Brain microvascular endothelial cell (primary cell): ENCODE data around the gene GASK1A.

Source experiments
- DNase-seq: peaks from one replicate; pipeline ENCODE4 v3.0.0-alpha.2; 2020
- H3K27ac ChIP-seq: fragments of 250-450 bp; sonication (Bioruptor Pico); 2 replicates; pipeline ENCODE4 v1.5.1; 2020; ENCODE audit warnings: mild to moderate bottlenecking, moderate library complexity
- H3K27me3 ChIP-seq: fragments of 250-450 bp; sonication (Bioruptor Pico); replicated peaks from 2 replicates; pipeline ENCODE4 v1.5.1; 2020; ENCODE audit warnings: mild to moderate bottlenecking
- H3K36me3 ChIP-seq: fragments of 250-450 bp; sonication (Bioruptor Pico); replicated peaks from 2 replicates; pipeline ENCODE4 v1.5.1; 2020; ENCODE audit warnings: mild to moderate bottlenecking
- H3K4me3 ChIP-seq: 2 replicates; pipeline ENCODE4 v1.5.1; 2011; ENCODE audit warnings: low read depth, mild to moderate bottlenecking, control low read depth, low read length, moderate library complexity
- CTCF ChIP-seq: IDR thresholded peaks from 2 replicates; pipeline ENCODE4 v1.5.1; 2011; ENCODE audit warnings: low read depth, mild to moderate bottlenecking, moderate library complexity, low read length, control low read depth, inconsistent platforms; ENCODE audit errors: missing control alignments
- in situ Hi-C: cut with HindIII; loops from 2 replicates; pipeline ENCODE4 v1.10.0; 2017; ENCODE audit warnings: low sequenced_read_pairs, low pct_ligation_motif_present

Gene GASK1A

GRCh38 chr3:43023746-43024145, 44.6 kb downstream of the GASK1A start:
- H3K4me3 ChIP-seq: no peak overlapping the region
- TF ChIP-seq CTCF: no peak
- H3K27ac ChIP-seq: no peak overlapping the region
- DNase-seq: no peak
- no peaks in the 10 kb centered on the region for H3K27me3 ChIP-seq
- in situ Hi-C loops: no loop called here
- no peaks in the 10 kb centered on the region for H3K36me3 ChIP-seq

GRCh38 chr3:43024181-43024885, 45.2 kb downstream of the GASK1A start:
- in situ Hi-C loops: no loop called here
- no peak for DNase-seq
- no peaks in the 10 kb centered on the region for H3K27me3 ChIP-seq
- H3K27ac ChIP-seq: no peak overlapping the region
- H3K4me3 ChIP-seq: no peak overlapping the region
- no peaks in the 10 kb centered on the region for H3K36me3 ChIP-seq
- no peak for TF ChIP-seq CTCF

GRCh38 chr3:43025423-43025822, 46.3 kb downstream of the GASK1A start:
- no peak overlapping the region for H3K4me3 ChIP-seq
- in situ Hi-C loops: no loop called here
- no peak overlapping the region for H3K27ac ChIP-seq

DNA sequence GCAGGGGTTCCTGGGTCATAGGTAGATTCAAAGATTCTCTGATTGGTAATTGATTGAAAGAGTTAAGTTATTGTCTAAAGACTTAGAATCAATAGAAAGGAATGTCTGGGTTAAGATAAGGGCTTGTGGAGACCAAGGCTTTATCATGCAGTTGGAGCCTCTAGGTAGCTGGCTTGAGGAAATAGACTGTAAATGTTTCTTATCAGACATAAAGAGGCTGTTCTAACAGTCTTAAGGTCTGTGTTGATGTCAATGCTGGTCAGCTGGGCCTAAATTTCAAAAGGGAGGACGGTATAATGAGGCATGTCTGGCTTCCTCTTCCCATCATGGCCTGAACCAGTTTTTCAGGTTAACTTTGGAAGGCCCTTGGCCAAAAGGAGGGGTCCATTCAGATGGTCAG, 48.9 kb downstream of the GASK1A start:
- H3K27me3 ChIP-seq: no peaks in the 10 kb centered on the region
- no peaks in the 10 kb centered on the region for H3K36me3 ChIP-seq
- in situ Hi-C loops: no loop called here
- no peak for TF ChIP-seq CTCF
- no peak for DNase-seq
- H3K27ac ChIP-seq: no peak overlapping the region
- no peak overlapping the region for H3K4me3 ChIP-seq

More at GRCh38 chr3:43025423-43025822, 46.3 kb downstream of the GASK1A start:
- H3K36me3 ChIP-seq: no peaks in the 10 kb centered on the region
- TF ChIP-seq CTCF: no peak
- H3K27me3 ChIP-seq: no peaks in the 10 kb centered on the region
- DNase-seq: no peak

DNA sequence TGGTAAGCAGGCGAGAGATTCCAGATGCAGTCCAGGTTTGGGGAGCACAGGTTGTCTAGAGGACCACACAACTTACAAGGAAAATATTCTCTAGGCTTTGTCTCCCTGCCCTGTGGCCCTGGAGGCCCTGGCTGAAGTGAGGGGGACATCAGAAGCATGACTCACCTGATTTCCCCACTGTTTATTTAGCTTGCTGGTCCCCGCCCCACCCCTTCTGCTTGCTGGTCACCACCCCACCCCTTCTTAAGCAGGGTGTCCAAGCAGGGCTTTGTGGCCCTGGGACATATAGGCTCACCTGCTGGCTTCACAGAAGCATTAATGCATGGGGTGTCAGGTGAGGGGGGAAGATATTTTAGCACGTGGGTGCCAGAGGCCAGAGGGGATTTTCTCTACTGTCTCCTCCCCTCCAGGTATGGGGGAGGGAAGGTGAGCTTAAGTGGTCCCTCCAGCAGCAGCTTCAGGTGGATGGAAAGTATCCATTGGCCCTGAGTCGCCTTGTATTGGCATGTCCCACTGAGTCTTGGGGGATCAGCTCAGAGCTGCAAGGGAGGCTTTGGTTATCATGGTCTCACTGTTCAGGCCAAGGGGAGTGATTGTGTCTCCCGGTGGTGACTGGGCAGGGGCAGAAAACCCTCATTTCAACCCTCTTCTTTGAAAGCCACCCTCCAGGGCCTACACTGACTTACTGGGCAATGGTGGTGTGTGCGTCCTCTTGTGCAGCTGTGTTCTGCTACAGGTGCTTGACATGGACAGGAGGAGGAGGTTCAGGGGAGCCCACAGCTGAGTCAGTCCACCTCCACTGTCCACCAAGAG, 49.8 kb downstream of the GASK1A start:
- H3K27me3 ChIP-seq: no peaks in the 10 kb centered on the region
- TF ChIP-seq CTCF: no peak
- H3K4me3 ChIP-seq: no peak overlapping the region
- H3K27ac ChIP-seq: no peak overlapping the region
- H3K36me3 ChIP-seq: no peaks in the 10 kb centered on the region
- in situ Hi-C loops: no loop called here
- DNase-seq: no peak
